ENCODE data around the gene RNF220.

DNA sequence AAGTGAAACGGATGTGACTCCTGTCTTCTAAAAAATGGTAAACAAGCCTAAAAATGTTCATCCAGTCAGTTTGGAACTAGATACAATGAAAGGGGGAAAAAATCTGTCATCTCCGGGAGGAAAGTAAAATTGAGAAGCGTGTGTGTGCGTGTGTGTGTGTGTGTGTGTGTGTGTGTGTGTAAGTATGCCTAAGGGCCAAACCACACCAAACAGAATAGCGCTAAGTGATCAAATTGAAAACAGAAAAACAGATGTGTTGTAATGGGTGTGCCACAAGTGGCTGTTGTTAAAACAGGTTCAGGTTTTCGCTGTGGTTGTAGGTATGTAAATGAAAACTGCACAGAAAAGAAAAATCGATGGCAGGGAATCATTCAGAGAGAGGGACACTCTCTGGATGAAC lies 106.7 kb downstream of the RNF220 start:
- TF ChIP-seq, protein P1, sequence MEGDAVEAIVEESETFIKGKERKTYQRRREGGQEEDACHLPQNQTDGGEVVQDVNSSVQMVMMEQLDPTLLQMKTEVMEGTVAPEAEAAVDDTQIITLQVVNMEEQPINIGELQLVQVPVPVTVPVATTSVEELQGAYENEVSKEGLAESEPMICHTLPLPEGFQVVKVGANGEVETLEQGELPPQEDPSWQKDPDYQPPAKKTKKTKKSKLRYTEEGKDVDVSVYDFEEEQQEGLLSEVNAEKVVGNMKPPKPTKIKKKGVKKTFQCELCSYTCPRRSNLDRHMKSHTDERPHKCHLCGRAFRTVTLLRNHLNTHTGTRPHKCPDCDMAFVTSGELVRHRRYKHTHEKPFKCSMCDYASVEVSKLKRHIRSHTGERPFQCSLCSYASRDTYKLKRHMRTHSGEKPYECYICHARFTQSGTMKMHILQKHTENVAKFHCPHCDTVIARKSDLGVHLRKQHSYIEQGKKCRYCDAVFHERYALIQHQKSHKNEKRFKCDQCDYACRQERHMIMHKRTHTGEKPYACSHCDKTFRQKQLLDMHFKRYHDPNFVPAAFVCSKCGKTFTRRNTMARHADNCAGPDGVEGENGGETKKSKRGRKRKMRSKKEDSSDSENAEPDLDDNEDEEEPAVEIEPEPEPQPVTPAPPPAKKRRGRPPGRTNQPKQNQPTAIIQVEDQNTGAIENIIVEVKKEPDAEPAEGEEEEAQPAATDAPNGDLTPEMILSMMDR (IDR thresholded peaks at IDR 0.05), result no peak
- TF ChIP-seq POLR2A (IDR thresholded peaks at IDR 0.05) (no peak), POLR2AphosphoS5 (IDR thresholded peaks at IDR 0.05) (no peak), EP300 (IDR thresholded peaks at IDR 0.05) (no peak)
